NCI-H2107 (cell line): ENCODE measurements around the gene DCP2.

ENCODE experiments used
- DNase-seq: peaks from one replicate; lab custom pipeline; 2025; lab: John Stamatoyannopoulos, UW

DCP2 gene

DNA sequence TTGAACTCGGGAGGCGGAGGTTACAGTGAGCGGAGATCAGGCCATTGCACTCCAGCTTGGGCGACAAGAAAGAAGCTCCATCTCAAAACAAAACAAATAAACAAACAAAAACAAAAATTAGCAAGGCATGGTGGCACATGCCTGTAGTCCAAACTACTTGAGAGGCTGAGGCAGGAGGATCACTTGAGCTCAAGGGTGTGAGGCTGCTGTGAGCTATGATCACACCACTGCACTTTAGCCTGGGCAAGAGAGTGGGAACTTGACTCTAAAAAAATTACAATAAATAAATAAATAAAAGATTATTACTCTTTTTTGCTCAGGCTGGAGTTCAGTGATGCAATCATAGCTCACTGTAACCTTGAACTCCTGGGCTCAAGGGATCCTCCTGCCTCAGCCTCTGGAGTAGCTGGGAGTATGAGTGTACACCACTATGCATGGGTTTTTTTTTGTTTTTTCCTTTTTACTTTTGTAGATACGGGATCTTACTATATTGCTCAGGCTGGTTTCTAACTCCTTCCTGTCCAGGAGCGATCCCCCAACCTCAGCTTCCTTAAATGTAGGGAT, 9.0 kb upstream of the DCP2 start:
- DNase-seq = no peak

DNA sequence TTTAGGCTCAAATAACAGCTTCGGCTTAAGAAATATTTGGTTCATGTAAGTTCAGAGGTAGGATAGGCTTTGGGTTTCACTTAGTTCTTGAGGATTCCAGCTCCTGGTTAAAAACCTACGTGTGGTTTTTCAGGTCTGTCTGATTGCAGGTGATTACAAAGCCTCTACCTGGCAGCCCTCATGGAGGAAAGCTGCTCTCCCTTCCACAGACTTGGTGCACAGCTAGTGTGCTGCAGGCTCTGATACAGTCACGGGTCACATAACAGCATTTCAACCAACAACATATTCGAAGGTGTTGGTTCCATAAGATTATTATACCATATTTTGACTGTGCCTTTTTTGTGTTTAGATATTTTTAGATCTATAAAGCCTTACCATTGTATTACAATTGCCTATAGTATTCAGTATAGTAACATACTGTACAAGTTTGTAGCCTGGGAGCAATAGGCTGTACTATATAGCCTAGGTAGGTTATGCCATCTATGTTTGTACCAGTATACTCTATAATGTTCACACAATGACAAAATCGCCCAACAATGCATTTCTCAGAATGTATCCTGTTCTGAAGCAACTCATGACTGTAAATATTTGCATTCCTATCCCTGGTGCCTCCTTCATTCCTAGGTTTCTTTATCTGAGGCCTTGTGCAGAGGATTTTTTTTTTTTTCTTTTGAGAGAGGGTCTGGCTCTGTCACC, 8.0 kb upstream of the DCP2 start:
- no peak for DNase-seq

DNA sequence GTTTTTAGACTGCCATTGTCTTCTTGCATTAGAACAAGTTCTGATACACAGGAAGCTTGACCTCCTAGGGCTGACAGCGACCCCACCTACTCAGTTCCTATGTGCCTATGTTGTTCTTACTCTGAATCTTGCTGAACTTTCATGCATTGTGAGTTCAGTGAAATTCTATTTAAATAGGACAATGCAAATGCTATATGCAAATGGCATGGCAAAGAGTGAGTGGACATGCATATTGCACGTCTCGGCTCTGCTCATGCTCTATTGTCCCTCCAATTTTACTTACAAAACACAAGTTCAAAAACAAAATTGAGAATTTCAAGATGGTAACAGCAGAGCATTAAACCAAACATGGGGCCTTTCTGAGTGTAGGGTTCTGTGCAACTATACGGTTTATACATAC, 5.3 kb upstream of the DCP2 start:
- no peak for DNase-seq

DNA sequence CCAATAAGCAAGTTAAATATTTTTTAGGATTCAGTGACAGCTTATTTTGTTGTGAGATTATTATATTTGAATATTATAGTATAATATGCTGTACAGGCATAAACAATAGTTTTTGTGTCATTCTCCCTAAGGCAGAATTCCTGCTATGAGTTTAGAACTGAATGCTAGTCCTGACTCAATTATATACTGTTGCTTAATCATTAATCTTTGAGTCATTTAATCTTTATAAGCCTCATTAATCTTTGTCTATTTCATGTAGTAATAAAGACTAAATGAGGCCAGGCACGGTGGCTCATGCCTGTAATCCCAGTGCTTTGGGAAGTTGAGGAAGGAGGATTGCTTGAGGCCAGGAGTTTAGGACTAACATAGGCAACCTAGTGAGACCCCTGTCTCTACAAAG, 3.6 kb upstream of the DCP2 start:
- DNase-seq = no peak

DNA sequence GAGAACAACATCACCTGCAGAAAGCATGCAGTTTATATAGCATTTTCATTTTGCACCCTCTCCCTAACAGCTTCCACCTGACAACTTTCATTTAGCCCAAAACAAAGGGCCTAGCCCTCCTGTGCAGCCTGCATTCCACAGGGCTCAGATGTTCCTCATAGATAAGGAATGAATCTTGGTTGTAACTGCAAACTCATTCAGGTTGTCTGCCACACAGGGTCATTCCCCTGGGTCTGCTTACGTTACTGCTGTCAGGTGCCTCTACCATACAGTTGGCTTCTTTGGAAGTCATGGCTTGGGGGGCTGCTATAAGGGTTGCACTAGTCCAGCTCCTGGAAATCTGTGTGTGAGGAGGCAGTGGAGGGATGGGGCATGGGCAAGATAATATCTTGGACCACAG, 2.7 kb upstream of the DCP2 start:
- DNase-seq = no peak

DNA sequence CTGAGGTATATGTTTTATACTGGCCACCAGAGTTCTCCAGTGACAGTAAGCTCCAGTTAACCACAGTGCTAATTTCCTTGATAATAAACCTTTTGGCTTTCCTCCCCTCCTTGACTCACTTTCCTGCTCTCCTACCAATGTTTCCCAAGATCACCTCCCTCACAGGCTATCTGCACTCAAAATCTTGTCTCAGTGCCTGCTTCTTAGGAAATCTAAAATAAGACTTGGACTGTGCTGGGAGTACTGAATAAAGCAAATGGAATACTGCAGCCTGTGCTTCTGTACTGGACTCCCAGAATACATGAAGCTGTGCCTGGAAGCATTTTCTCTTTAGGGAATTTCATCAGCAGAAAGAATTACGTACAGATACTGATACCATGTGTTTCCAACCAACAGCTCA, 1.7 kb upstream of the DCP2 start:
- DNase-seq = no peak

DNA sequence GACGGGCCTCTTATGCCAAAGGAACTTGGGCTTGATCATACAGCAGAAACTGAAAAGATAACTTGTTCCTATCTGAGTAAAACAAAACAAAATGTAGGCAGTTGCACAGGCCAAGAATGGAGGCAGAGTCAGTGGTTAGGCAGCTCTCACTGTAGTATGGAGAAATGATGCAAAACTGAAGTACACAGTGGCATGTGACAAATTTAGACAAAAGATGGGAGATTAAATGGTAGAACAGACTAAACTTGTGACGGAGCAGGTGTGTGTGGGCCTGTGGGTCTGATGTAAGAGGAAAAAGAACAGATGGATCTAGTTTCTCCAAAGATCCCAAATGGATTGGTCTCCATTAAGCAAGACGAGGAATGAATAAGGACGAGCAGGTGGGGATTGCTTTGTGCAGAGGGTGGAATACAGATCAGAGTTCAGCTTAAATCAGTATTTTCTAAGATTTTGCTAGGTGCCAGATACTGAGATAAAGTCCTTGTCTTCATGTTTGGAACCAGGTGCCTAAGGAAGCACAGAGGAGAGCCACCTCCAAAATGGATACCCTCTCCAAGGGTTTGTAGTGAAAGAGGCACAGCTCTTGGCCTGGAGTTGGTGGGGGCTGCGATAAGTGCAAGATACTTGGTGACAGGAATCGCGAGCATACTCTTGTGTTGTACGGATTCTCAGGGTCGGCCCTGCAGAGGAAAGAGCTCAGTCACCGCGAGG, 722 bp upstream of the DCP2 start:
- no peak for DNase-seq

DNA sequence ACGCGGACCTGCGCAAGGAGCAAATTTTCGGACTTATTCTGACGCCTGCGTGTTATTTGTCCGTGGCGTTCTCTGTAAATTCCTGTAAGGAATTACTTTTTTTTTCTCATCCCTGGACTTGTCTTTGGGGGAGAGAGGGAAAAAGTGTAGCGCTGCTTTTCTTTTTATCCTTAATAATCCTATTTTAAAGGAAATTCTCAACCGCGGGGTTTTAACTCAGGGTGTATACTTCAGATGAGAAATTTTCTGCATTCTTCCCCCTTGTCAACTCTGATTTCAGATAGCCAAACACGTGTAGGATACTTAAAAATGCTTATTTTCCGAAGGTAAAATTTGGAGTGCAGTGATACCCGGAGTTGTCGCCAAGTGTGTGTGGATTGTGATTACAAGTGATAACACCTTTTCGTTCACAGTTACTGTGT, 853 bp downstream of the DCP2 start:
- DNase-seq = no peak

DNA sequence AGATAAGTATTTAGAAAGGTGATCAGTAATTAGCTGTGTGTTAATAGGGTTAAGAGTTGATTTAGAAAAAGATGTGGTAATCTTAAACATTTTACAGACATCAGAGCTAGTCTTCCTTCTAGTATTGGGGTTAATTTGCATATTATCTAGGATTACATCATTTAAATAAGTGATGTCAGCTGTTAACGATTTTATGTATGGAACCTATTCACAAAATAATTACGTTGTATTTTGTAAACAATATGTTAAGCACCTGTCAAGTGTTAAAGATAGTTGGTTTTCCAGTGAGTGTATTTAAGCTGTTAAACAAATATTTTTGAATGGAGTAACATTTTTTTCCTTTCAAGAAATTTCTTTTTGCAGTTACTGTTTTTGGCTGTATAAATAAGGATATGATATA, 2.2 kb downstream of the DCP2 start:
- DNase-seq = no peak

DNA sequence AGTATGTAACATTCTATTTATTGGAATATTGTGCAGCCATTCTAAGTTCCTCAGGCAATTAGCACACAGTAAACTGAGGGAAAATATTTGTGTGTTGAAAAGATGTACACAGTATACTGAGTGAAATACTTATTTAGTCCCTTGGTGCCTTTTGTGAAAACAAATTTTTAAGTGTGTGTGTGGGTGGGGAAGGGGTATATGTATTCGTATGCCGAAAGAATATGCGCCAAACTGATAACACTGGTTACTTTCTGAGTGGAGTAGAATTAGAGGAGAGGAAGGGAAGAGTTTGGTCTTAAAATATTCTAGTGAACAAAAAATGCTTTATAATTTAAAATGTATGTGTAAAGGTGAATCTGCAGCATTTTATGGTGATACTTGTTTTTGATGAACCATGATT, 3.1 kb downstream of the DCP2 start:
- DNase-seq = no peak

DNA sequence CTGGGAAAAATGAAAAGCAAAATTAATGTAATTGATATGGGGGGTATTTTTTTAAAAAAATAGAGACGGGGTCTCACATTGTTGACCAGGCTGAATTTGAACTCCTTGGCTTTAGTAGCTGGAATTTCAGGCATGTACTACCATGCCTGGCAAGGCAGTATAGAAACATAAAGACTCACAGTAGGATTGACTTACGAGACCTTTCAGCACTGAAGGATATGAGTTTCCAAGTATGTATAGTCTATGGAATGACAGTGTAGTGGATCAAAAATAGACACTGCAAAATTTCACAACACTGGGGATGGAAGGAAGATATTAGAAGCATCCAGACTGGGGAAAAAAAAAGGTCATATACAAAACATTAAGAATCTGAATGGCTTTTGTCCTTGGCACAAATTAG, 6.8 kb downstream of the DCP2 start:
- DNase-seq = no peak

DNA sequence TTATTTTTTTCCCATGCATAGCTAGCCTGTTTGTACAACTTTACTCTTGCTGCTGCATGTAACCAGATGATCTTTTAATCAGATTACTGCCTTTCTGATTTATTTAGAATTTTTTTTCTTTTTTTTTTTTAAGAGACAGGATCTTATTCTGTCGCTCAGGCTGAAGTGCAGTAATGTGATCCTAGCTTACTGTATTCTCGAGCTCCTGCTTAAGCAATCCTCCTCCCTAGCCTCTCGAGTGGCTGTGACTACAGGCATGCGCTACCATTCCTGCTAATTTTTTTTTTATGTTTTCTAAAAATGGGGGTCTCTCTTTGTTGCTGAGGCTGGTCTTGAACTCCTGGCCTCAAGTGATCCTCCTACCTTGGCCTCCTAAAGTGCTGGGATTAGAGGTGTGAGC, 9.6 kb downstream of the DCP2 start:
- no peak for DNase-seq

DNA sequence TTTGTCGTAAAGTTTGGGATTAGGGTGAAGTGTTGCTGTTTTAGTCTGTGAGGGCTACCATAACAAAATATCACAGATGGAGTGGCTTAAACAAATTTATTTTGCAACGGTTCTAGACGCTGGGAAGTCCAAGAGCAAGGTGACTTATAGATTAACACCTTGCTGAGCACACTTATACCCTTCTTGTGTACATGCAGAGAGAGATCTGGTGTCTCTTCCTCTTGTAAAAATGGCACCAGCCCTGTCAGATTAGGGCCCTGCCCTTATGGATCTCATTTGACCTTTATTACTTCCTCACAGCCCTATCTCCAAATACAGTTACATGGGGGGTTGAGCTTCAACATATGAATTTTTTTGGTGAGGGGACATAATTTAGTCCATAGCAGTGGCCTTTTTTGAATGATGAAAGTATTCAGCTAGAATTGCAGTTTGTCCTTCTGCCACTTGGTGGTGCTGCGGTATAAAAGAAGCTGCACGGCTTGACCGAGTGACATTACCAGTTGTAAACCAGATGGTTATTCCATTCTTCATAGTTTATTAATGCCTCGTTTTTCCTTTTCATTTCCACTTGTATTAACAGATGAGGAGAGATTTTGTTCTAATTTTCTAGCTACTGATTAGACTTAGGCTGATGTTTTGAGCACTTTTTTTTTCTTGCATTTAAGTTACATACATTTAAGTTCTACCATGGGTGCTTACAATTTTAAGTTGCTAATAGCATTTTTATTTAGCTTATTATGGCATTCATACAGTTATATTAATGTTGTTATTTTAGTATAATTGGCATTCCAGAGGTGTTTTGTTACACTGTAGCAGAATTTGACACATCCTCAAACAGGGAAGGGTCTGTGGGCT, 19.4 kb downstream of the DCP2 start:
- DNase-seq = peak; percentile 15

DNA sequence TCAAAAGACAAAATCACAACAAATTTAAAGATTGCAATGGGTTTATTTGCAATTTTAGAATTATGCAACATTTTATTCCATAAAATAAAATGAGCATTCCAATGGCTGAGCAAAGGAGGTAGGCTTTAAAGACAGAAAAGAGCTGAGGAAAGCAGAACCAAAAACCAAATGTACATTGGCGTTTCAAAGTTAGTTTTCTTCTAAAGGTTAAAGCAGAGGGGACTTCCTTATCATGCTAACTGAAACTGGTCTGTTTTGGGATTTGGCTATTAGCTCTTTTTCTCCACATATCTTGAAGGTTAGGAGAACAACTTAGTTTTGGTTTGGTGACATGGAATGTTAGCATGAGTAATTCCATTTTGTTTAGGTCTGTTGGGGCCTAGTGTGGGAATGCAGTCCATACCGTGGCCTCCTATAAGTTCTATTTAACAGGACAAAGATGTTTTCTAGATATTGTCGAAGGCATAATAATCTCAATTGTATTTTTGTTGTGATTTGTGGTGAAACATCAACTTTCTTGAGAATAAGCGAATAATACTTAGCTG, 20.3 kb downstream of the DCP2 start:
- DNase-seq = no peak

DNA sequence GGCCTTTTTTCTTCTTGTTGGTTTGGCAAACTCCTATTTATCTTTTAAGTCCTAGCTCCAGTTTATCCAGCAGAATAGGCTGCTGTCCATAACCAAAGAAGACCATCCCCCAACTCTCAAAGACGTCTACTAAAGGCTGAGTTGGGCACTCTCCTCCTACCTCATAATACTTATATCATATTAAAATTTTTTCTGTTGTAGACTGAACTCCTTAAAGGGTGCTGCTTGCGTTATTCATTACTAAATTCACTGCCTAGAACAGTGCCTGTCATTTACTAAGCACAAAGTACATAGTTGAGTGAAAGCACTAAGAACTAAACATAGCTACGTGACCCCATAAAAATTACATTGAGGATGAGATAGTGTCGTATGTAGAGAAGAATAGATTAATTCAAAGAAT, 21.7 kb downstream of the DCP2 start:
- no peak for DNase-seq

DNA sequence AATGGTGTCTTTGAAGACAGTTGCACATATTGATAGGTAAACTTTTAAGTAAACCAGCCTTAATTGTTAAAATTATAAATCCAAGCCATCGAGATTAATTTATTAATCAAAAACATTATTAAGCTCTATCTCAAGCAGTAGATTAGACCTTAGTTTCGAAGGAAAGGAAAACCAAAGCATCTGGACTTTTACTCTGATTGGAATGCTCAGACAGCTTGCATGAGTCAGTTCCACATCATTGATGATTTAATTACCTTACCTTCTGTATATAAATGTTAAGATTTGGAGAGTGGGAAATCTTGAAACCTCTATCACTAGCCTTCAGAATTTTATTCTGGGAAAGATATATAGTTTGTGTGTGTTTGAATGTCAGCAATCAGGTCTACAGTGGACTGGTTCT, 23.9 kb downstream of the DCP2 start:
- no peak for DNase-seq

DNA sequence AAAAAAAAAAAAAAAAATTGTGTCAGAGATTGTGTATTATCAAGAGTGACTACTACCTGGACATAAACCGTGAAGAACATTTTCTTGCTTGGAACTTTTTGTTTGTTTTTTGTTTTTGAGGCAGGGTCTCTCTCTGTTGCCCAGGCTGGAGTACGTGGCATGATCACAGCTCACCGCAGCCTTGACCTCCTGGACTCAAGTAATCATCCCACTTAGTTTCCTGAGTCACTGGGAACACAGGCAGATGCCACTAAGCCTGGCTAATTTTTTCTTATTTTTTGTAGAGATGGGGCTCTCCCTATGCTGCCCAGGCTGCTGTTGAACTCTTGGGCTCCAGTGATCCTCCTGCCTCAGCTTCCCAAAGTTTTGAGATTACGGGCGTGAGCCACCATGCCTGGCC, 25.8 kb downstream of the DCP2 start:
- no peak for DNase-seq

DNA sequence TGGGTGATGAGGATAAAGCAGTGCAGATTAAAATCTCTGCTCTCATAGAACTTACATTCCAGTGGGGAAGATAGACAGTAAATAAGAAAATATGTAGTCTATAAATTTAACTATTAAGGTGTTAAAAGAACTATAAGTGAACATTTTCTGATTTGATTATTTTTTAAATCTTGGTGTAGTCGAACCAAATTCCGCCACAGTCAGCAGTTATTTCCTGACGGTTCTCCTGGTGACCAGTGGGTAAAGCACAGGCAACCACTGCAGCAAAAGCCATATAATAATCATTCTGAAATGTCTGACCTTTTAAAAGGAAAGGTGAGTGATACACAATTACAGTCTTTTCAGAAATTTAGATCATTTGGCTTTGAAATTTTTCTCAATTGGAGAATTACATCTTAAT, 27.2 kb downstream of the DCP2 start:
- DNase-seq = no peak

DNA sequence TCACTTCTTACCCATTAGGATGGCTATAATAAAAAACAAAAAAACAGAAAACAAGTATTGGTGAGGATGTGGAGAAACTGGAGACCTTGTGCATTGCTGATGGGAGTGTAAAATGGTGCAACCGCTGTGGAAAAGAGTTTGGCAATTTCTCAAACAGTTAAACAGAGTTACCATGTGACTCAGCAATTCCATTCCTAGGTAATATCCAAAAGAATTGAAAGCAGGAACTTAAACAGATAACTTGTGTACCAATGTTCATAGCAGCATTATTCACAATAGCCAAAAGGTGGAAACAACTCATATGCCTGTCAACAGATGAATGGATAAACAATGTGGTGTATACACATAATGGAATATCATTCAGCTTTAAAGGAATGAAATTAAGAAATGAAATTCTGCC, 28.9 kb downstream of the DCP2 start:
- no peak for DNase-seq

DNA sequence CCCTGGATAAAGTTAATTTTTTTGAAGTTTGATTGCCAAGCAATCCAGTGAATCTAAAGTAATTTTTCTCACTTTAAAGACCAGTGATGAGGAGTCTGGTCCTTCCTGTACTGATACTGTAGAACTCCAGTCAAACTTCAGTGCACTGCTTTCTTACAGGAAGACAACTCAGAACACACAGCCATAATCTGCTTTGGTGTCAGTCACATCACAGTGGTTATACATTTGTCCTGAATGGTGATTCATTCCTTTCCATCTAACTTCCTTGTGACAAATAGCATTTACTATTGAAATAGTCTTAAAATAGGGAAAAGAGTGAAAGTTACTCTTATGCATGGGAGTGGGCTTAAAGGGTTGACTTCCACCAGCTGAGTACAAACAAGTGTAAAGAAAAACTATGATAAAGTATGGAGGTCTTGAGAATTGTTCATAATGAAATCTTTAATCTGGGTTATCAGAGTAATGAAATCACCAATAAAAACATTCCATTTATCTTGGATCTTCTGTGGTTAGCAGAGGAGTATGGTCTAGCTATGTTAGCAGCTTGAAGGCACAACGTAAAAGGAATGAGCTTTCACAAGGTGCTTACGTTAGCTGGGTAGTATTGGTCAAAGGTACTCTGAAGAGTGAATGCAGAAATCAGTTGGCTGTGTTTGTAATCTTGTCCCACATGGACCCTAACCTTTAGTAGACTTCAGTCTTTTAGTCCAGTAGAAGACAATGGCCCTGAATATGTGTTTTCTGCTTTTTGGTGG, 41.5 kb downstream of the DCP2 start:
- DNase-seq = no peak

DNA sequence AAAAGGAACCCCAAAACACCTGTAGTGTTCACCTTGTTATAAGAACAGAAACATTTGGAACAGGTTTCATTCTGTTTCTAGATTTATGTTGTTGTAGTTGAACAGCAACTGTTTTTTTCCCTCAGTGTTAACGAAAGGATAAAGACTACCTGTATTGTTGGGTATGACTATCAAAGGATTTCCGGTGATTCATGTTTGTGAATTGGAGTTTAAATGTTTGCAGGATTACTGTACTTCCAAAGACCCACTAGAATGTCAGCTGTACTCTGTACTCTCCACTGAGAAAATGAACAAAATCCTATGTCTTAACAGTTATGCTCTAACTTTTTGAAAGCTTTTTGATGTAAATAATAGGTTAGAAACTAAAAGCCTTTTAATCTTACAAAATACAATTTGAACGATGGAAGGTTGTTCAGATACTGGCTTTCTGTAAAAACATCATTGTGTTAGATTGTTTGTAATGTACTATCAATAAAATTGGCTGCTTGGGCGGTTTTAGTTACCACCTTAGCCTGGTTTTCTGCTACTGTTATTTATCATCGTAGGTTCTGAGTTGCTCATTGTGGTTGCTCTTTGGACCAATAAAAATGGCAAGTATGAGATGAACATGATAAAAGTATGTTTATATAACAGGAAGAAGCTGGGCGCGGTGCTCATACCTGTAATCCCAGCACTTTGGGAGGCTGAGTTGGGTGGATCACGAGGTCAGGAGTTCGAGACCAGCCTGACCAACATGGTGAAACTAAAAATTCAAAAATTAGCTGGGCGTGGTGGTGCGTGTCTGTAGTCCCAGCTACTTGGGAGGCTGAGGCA, 44.1 kb downstream of the DCP2 start:
- no peak for DNase-seq
